Endothelial cell of umbilical vein (primary cell): ENCODE measurements around the gene NCMAP. TPM values are rescaled to one million over a fixed set of nuclear protein-coding genes. Genes with fewer than 3 reads are reported as not detected.
"Not testable (repeated sequence)": the region's sequence is repeated elsewhere in the genome, so short reads cannot be mapped to it uniquely, and the experiment has no call there.

ENCODE experiments used
- BruUV-seq: library from RNA; stranded (reverse); fragments of 400-500 nt; replicated peaks from 2 replicates; lab custom pipeline; 2021; lab: Mats Ljungman, UMichigan
- CTCF ChIA-PET: fragments of 300-600, 350-600 bp; sonication (Branson Sonifier 250); formaldehyde crosslinking; loops from one replicate; lab custom pipeline; 2021; ENCODE audit warnings: antibody characterized with exemption, inconsistent platforms; lab: Charles Lee
- POLR2A ChIA-PET: fragments of 300-600, 350-600 bp; sonication (Branson Sonifier 250); formaldehyde crosslinking; loops from one replicate; lab custom pipeline; 2021; ENCODE audit warnings: antibody characterized with exemption, inconsistent platforms; lab: Charles Lee
- DNase-seq: peaks from one replicate; pipeline ENCODE4 v3.0.0-alpha.2; 2011; ENCODE audit warnings: low read depth, low spot score
- FAIRE-seq: peaks from 2 replicates; lab custom pipeline; 2011; peaks lifted over from hg19 to GRCh38; lab: Jason Lieb, UNC
- H2AFZ ChIP-seq: 2 replicates; pipeline ENCODE4 v1.6.0; 2012; ENCODE audit warnings: low read depth, low read length, control low read depth, inconsistent platforms
- H3K27ac ChIP-seq: 2 replicates; pipeline ENCODE4 v1.5.1; 2011; ENCODE audit warnings: low read depth, mild to moderate bottlenecking, control low read depth, low read length, moderate library complexity; ENCODE audit not compliant: insufficient read depth
- H3K27me3 ChIP-seq, 2 experiments: 2 replicates each; pipeline versions ENCODE4 v1.6.0 to v1.6.1; 2011; ENCODE audit warnings: low read length in 2 of 2, mixed read lengths in 1 of 2; ENCODE audit not compliant: control insufficient read depth in 2 of 2, insufficient read depth in 2 of 2
- H3K36me3 ChIP-seq, 2 experiments: 2 replicates in 1 of 2; 3 replicates in 1 of 2; pipeline ENCODE4 v1.5.1; 2011; ENCODE audit warnings: low read length in 2 of 2, mild to moderate bottlenecking in 1 of 2, moderate library complexity in 1 of 2; ENCODE audit not compliant: control insufficient read depth in 2 of 2, insufficient read depth in 2 of 2; ENCODE audit errors: extremely low read depth in 1 of 2
- H3K4me1 ChIP-seq: 3 replicates; pipeline ENCODE4 v1.5.1; 2011; ENCODE audit warnings: mild to moderate bottlenecking, low read length; ENCODE audit not compliant: control insufficient read depth, insufficient read depth; ENCODE audit errors: extremely low read depth
- H3K4me2 ChIP-seq: 2 replicates; pipeline ENCODE4 v1.6.1; 2011; ENCODE audit warnings: low read length, control low read depth, mixed read lengths; ENCODE audit not compliant: insufficient read depth
- H3K4me3 ChIP-seq, 3 experiments: fragments of 200-600 bp in 1 of 3; sonication (generic), shearing (Covaris generic) in 1 of 3; replicated peaks in 1 of 3; 2 replicates each; pipeline ENCODE4 v1.5.1; 2011 to 2016; ENCODE audit warnings: control low read depth in 3 of 3, low read length in 3 of 3, mild to moderate bottlenecking in 2 of 3, inconsistent platforms in 1 of 3, low read depth in 1 of 3, moderate library complexity in 1 of 3; ENCODE audit not compliant: insufficient read depth in 1 of 3
- H3K79me2 ChIP-seq: 2 replicates; pipeline ENCODE4 v1.6.0; 2012; ENCODE audit warnings: low read length, inconsistent platforms; ENCODE audit not compliant: control insufficient read depth, insufficient read depth
- H3K9ac ChIP-seq: replicated peaks from 2 replicates; pipeline ENCODE3; 2011; ENCODE audit warnings: low read length, control low read depth; ENCODE audit not compliant: insufficient read depth; ENCODE audit errors: extremely low read depth
- H3K9me1 ChIP-seq: replicated peaks from 3 replicates; pipeline ENCODE4 v1.6.0; 2011; ENCODE audit warnings: mild to moderate bottlenecking, low read length; ENCODE audit not compliant: control insufficient read depth, insufficient read depth; ENCODE audit errors: extremely low read depth
- H3K9me3 ChIP-seq: replicated peaks from 2 replicates; pipeline ENCODE4 v1.5.1; 2012; ENCODE audit warnings: low read length, inconsistent platforms; ENCODE audit not compliant: control insufficient read depth, insufficient read depth
- H4K20me1 ChIP-seq: replicated peaks from 2 replicates; pipeline ENCODE3; 2011; ENCODE audit warnings: mild to moderate bottlenecking, low read length; ENCODE audit not compliant: control insufficient read depth, insufficient read depth; ENCODE audit errors: extremely low read depth
- CTCF ChIP-seq, 2 donors: IDR thresholded peaks; 1 replicate in 1 of 2; 2 replicates in 1 of 2; pipeline ENCODE4 v1.5.1; 2011; ENCODE audit warnings: low read length in 2 of 2, mild to moderate bottlenecking in 2 of 2, moderate library complexity in 2 of 2, control low read depth in 1 of 2, inconsistent platforms in 1 of 2, low read depth in 1 of 2; ENCODE audit not compliant: insufficient read depth in 1 of 2; ENCODE audit errors: extremely low read depth in 1 of 2
- EZH2 ChIP-seq: IDR thresholded peaks from 2 replicates; pipeline ENCODE4 v1.6.1; 2012; ENCODE audit warnings: borderline replicate concordance, low read depth, mild to moderate bottlenecking, moderate library complexity, low read length, inconsistent platforms; ENCODE audit not compliant: severe bottlenecking
- FOS ChIP-seq: IDR thresholded peaks from 2 replicates; pipeline ENCODE4 v1.6.1; 2011; ENCODE audit warnings: mild to moderate bottlenecking, low read length, moderate library complexity, borderline replicate concordance; ENCODE audit not compliant: insufficient read depth
- GATA2 ChIP-seq: IDR thresholded peaks from 2 replicates; pipeline ENCODE4 v1.7.0; 2011; ENCODE audit warnings: low read depth, mild to moderate bottlenecking, moderate library complexity, mixed read lengths, low read length; ENCODE audit not compliant: insufficient read length, insufficient read depth
- JUN ChIP-seq: IDR thresholded peaks from 2 replicates; pipeline ENCODE4 v1.6.1; 2011; ENCODE audit warnings: borderline replicate concordance, low read depth; ENCODE audit not compliant: insufficient read length, insufficient read depth
- MAX ChIP-seq: IDR thresholded peaks from 2 replicates; pipeline ENCODE4 v1.6.1; 2011; ENCODE audit not compliant: insufficient read depth, insufficient read length
- MYC ChIP-seq: IDR thresholded peaks from one replicate; pipeline ENCODE4 v1.6.1; 2011; ENCODE audit warnings: mild to moderate bottlenecking, low read depth, low read length
- POLR2A ChIP-seq: IDR thresholded peaks from 2 replicates; pipeline ENCODE4 v1.6.1; 2012; ENCODE audit warnings: low read depth, mild to moderate bottlenecking, control low read depth, low read length
- POLR2AphosphoS5 ChIP-seq: IDR thresholded peaks from 2 replicates; pipeline ENCODE4 v1.6.1; 2012; ENCODE audit warnings: low read depth, mild to moderate bottlenecking, control low read depth, low read length, moderate library complexity; ENCODE audit not compliant: insufficient read depth
- dilution Hi-C: fragments of 300-500 bp; cut with MboI; formaldehyde crosslinking; loops from one replicate; pipeline ENCODE4 v1.15.0; 2019; ENCODE audit warnings: low sequenced_read_pairs; ENCODE audit not compliant: extremely low pct_ligation_motif_present
- intact Hi-C: fragments of 100-400 bp; cut with micrococcal nuclease; formaldehyde crosslinking; loops from one replicate; pipeline ENCODE4 v1.10.0; 2022
- polyA plus RNA-seq, 4 experiments: library from polyadenylated mRNA; depleted of rRNA in 3 of 4; stranded (reverse) in 3 of 4; unstranded in 1 of 4; fragments of >200 nt; gene quantifications; 2 replicates each; pipeline versions ENCODE4 v1.2.1 to v1.2.3, GENCODE V29; 2011 to 2012; ENCODE audit warnings: missing spikeins in 1 of 4
- total RNA-seq: library from RNA; stranded (reverse); gene quantifications from 2 replicates; pipeline ENCODE4 v1.2.3, GENCODE V29; 2021

NCMAP gene
- total and polyA plus RNA-seq, 2 donors (not counting 3 experiments of a cell fraction or from before 2014, with no cell fraction given): not detected

GRCh38 chr1:24517898-24518297 lies 38.0 kb upstream of the NCMAP start:
- H3K36me3 ChIP-seq: no peaks in the 10 kb centered on the region
- DNase-seq (no peak), FAIRE-seq (no peak)
- intact Hi-C loops (no loop called here), dilution Hi-C loops (no loop called here)
- ChIA-PET POLR2A (no interaction called here), CTCF (interaction anchor here (0.8 to 5.3 kb wide), 5 partner anchors 9 to 70 kb away, joined by 3 to 40 read pairs (median 4); partner anchors contain the start of gene RCAN3)
- H3K4me1 ChIP-seq: no peaks in the 10 kb centered on the region
- TF ChIP-seq POLR2A: no peak
- TF ChIP-seq MYC: no peak
- TF ChIP-seq GATA2: no peak
- no peak for TF ChIP-seq JUN
- TF ChIP-seq EZH2: no peak
- TF ChIP-seq CTCF (IDR thresholded peaks at IDR 0.05; ENCODE audit: extremely low read depth in 1 of 2, insufficient read depth in 1 of 2, low read depth in 1 of 2, low read length in 2 of 2): no peak
- TF ChIP-seq POLR2AphosphoS5: no peak
- TF ChIP-seq FOS: no peak
- no peak for TF ChIP-seq MAX
- H3K9me3 ChIP-seq: no peaks in the 10 kb centered on the region
- BruUV-seq: no TSS peak
- no peaks in the 10 kb centered on the region for H4K20me1 ChIP-seq
- no peaks in the 10 kb centered on the region for H3K27me3 ChIP-seq
- no peak overlapping the region for H3K27ac ChIP-seq
- no peak overlapping the region for H2AFZ ChIP-seq
- H3K9me1 ChIP-seq: no peaks in the 10 kb centered on the region
- no peak overlapping the region for H3K9ac ChIP-seq
- no peak overlapping the region for H3K4me3 ChIP-seq
- no peaks in the 10 kb centered on the region for H3K79me2 ChIP-seq
- no peak overlapping the region for H3K4me2 ChIP-seq

- POLR2A ChIA-PET, intact Hi-C loops, dilution Hi-C loops, H3K9me1 ChIP-seq, H3K4me3 ChIP-seq, BruUV-seq, DNase-seq, H4K20me1 ChIP-seq, H3K4me2 ChIP-seq, H3K79me2 ChIP-seq, FAIRE-seq, H3K4me1 ChIP-seq, H3K27me3 ChIP-seq, H2AFZ ChIP-seq, H3K27ac ChIP-seq, H3K9me3 ChIP-seq, H3K9ac ChIP-seq, H3K36me3 ChIP-seq: not testable (repeated sequence)
- CTCF ChIA-PET: interaction anchor here (1.0 kb wide), 1 partner anchor 10 kb away, joined by 3 read pairs; no protein-coding TSS in a partner anchor
These were observed 35.6 kb upstream of the NCMAP start for GRCh38 chr1:24520282-24520681.
